ENCODE results near the gene HLA-DRA.

The HLA-DRA gene

DNA sequence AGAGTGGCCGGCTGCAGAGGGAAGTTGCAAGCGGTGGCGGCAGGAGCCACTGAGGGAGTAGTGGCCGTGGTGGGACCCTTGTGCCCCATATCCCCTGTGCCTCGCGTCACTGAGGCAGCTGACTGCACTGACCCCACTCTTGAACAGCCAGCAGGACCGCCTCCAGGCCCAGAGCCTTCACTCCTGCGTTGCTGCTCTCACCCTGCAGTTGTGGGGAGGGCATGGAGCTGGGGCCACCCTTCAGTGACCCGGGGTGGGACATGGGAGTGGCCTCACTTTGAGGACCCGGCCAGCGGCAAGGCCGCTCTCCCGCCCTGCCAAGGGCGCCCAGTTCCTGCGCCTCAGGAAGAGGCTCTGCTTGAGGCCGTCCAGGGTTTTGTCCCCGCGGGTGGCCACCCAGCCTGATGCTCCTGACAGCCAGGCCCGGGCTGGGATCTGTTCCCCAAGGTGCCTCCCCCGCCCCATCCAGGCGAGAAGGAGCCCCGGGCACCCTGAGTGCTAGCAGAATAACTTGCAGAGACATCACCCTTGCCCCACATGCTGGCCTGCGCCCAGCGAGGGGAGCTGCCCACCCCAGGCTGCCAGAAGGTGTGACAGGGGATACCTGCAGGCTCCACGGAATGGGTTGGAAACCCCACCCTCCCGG lies 44.4 kb downstream of the HLA-DRA start:
- no peak for DNase-seq

DNA sequence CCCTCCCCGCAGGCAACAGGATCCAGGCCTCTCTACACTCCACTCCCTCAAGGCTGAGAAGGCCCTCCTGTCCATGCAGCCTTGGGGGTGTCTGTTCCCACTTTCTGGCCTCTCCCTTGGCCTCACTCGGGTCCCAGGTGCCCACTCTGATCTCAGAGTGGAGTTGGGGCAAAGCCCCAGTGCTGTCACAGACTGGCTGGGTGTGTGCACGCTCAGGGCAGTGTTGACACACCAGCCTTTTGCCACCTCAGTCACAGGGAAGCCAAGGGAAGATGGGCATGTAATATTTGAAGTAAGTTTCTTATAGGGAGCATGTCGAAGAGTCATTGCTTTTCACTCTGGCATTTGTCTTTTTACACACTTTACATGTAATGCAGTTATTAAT lies 44.9 kb downstream of the HLA-DRA start:
- no peak for DNase-seq

DNA sequence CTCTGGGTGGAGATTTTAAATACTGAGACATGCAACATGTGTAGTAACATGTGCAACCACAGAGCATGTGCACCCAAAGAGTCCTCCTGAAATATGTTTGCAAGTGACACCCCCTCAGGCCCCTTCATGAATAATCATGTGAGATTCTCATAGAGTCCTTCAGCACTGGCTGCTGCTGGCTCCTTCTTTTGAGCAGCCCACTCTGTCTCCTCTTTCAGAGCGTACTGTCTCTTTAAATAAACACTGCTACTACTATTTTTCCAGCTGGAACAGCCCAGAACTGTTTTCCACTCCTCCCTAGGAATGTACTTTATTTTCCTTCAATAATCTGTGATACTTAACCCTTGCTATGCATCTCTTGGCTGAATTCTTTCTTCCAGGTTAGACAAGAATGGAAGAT lies 48.4 kb downstream of the HLA-DRA start:
- DNase-seq: no peak

DNA sequence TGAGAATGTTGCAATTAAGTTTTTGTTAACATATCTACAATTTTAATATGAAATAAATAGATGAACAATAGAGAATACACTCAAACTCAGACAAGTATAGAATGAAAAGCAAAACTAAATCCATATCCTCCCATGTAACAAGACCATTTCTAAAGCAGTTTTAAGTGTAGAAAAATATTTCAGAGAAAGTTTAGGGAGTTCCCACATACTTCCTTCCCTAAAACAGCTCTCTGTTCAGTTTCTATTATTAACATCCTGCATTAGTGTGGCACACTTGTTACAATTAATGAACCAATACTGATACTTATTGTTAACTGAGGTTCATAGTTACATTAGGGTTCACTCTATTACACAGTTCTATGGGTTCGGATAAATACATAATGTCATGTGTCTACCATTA lies 52.0 kb downstream of the HLA-DRA start:
- DNase-seq: no peak

DNA sequence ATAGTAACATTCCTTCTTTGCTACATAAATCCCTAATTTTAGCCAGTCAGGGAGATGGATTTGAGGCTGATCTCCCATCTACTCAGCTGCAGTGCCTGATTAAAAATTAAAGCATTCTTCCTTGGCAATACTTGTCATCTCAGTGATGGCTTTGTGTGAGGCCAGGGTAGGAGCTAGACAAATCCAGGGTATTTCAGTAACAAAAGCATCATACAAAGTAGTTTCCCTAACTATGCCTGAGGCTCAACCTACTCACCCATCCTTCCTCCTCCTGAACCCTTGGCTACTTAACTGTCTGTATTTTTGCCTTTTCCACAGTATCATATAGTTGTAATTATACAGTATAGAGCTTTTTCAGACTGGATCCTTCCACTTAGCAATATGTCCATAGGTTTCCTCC lies 52.7 kb downstream of the HLA-DRA start:
- no peak for DNase-seq

Data from SHP77 (cell line).